PC-9 (cell line): Measurements from ENCODE around the gene LMOD1. TPM values are rescaled to one million over a fixed set of nuclear protein-coding genes. Genes with fewer than 3 reads are reported as not detected.

ENCODE experiments used
- BruUV-seq: library from RNA; stranded (reverse); fragments of 400-500 nt; replicated peaks from 2 replicates; lab custom pipeline; 2021; lab: Mats Ljungman, UMichigan
- CTCF ChIA-PET: fragments of 300-600 bp; sonication (Branson Sonifier 250); formaldehyde crosslinking; loops from one replicate; lab custom pipeline; 2022; ENCODE audit warnings: antibody characterized with exemption; lab: Charles Lee
- POLR2A ChIA-PET: fragments of 300-600 bp; sonication (Branson Sonifier 250); formaldehyde crosslinking; loops from one replicate; lab custom pipeline; 2022; ENCODE audit warnings: antibody characterized with exemption; ENCODE audit not compliant: unreplicated experiment; lab: Charles Lee
- DNase-seq, 2 experiments: peaks; one replicate each; pipeline versions ENCODE4 v3.0.0 to v3.0.0-alpha.2; 2015 to 2022; ENCODE audit warnings: mixed read lengths in 1 of 2
- H2AFZ ChIP-seq: fragments of 200-600 bp; sonication (generic); 2 replicates; pipeline ENCODE4 v1.8.1; 2017; ENCODE audit warnings: antibody characterized with exemption
- H3F3A ChIP-seq: fragments of 200-600 bp; sonication (generic); 2 replicates; pipeline ENCODE4 v1.8.1; 2017; ENCODE audit warnings: antibody characterized with exemption, mild to moderate bottlenecking, low read depth; ENCODE audit not compliant: insufficient read depth
- H3K27ac ChIP-seq: fragments of 200-600 bp; sonication (generic); 2 replicates; pipeline ENCODE4 v1.6.1; 2016; ENCODE audit warnings: mixed run types
- H3K27me3 ChIP-seq: fragments of 200-600 bp; sonication (generic); 2 replicates; pipeline ENCODE4 v1.6.1; 2016; ENCODE audit warnings: low read depth, mixed run types; ENCODE audit not compliant: insufficient read depth
- H3K36me3 ChIP-seq: fragments of 200-600 bp; sonication (generic); 2 replicates; pipeline ENCODE4 v1.6.1; 2016; ENCODE audit warnings: low read depth, mixed run types
- H3K4me1 ChIP-seq: fragments of 200-600 bp; sonication (generic); replicated peaks from 2 replicates; pipeline ENCODE4 v1.6.1; 2016; ENCODE audit warnings: mixed run types; ENCODE audit not compliant: insufficient read depth
- H3K4me2 ChIP-seq: fragments of 200-600 bp; sonication (generic); 2 replicates; pipeline ENCODE4 v1.6.1; 2017; ENCODE audit warnings: mixed run types
- H3K4me3 ChIP-seq: fragments of 200-600 bp; sonication (generic); 2 replicates; pipeline ENCODE4 v1.6.1; 2016; ENCODE audit warnings: mixed run types
- H3K79me2 ChIP-seq: fragments of 200-600 bp; sonication (generic); 2 replicates; pipeline ENCODE4 v1.6.1; 2017; ENCODE audit warnings: low read depth, mixed run types
- H3K9me2 ChIP-seq: fragments of 200-600 bp; sonication (generic); 2 replicates; pipeline ENCODE4 v1.8.1; 2017; ENCODE audit warnings: mild to moderate bottlenecking; ENCODE audit not compliant: insufficient read depth
- H3K9me3 ChIP-seq: fragments of 200-600 bp; sonication (generic); 2 replicates; pipeline ENCODE4 v1.8.1; 2016; ENCODE audit warnings: low read depth; ENCODE audit not compliant: insufficient read depth
- H4K20me1 ChIP-seq: fragments of 200-600 bp; sonication (generic); 2 replicates; pipeline ENCODE4 v1.8.1; 2017; ENCODE audit not compliant: insufficient read depth
- CTCF ChIP-seq: fragments of 200-600 bp; sonication (generic); conservative IDR thresholded peaks from 2 replicates; pipeline ENCODE4 v1.6.1; 2017; ENCODE audit warnings: mixed run types, antibody characterized with exemption, mild to moderate bottlenecking, moderate library complexity
- EZH2 ChIP-seq: fragments of 200-600 bp; sonication (generic); IDR thresholded peaks from 2 replicates; pipeline ENCODE4 v1.8.0; 2017; ENCODE audit warnings: antibody characterized with exemption, low read depth
- intact Hi-C: fragments of 100-400 bp; cut with micrococcal nuclease; formaldehyde crosslinking; loops from one replicate; pipeline ENCODE4 v1.10.0; 2022; ENCODE audit not compliant: unreplicated experiment
- total RNA-seq: library from RNA; stranded (reverse); gene quantifications from 2 replicates; pipeline ENCODE4 v1.2.3, GENCODE V29; 2021

The LMOD1 gene
- total RNA-seq, 1 experiment from 2014 or later: 0.74 TPM

DNA sequence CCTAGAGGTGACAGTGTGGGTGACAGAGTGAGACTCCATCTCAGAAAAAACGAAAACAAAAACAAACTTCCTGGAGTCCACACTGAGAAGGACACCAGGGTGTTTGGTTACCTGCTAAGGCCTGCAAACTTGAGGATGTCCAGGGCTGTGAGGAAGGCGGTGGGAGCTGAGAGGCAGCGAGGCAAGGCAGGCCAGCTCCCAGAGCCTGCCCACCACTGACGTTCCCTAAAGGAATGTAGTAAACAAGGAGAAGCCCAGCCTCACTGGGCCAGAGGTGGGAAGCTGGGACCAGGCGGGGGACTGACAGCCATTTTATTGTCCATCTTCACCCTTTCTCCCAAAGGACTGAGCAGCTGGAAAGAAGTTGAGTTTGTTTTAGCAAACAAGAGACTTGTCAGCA lies 33.5 kb downstream of the LMOD1 start:
- Histone ChIP-seq H3F3A (peaks cover 17% of the 10 kb centered on the region; the same call in 1 of the 2 replicates), H2AFZ (no peak overlapping the region), H3K4me1 (peaks cover 27% of the 10 kb centered on the region), H3K27me3 (no peaks in the 10 kb centered on the region), H3K79me2 (no peaks in the 10 kb centered on the region), H3K27ac (no peak overlapping the region), H4K20me1 (no peaks in the 10 kb centered on the region), H3K9me2 (no peaks in the 10 kb centered on the region), H3K9me3 (no peaks in the 10 kb centered on the region), H3K4me2 (no peak overlapping the region), H3K4me3 (no peak overlapping the region), H3K36me3 (no peaks in the 10 kb centered on the region)
- intact Hi-C loops: no loop called here
- no TSS peak for BruUV-seq
- POLR2A ChIA-PET: interaction anchor here (0.6 to 0.7 kb wide), 2 partner anchors 28 to 429 kb away, joined by 4 to 9 read pairs; no protein-coding TSS in a partner anchor
- peak; percentile 25 to 40 for DNase-seq
- CTCF ChIA-PET: interaction anchor here (0.6 to 1.2 kb wide), 3 partner anchors 28 to 56 kb away, joined by 3 to 5 read pairs (median 4); no protein-coding TSS in a partner anchor
- TF ChIP-seq CTCF (no peak), EZH2 (no peak)

DNA sequence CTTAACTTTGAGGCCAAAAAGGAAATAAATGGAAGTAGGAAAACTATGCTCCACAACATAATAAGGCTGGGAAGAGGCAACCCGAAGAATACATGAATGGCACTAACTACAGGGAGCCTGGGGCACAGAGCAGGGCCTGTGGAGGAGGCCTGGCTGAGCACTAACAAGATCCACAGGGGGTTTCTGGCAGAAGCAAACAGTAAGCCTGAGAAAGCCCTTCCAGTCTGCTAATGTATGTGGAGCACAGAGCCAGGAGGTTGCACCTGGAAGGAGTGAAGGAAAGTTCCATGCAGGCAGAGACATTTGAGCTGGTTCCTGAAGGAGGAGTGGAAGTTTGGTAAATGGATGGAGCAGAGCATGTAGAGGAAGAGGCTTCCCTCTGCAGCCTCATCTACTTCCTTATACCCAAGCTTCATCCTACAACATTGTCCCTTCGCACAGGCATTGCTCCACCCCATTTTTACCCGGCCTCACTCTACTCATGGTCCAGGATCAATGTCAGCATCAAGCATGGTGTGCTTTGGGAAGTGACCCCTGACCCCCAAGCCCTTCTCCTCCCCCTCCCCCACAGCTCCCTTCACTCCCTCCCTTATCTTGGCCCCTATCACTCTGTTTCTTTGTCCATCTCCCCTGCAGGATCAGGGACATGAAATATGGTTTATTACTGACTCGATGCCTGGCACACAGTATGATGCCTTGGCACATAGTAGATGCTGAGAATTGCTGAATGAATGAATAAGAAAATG lies 34.3 kb downstream of the LMOD1 start:
- H3F3A ChIP-seq: peaks cover 9% of the 10 kb centered on the region; the same call in 1 of the 2 replicates
- no peak overlapping the region for H3K4me3 ChIP-seq
- H3K4me1 ChIP-seq: peaks cover 18% of the 10 kb centered on the region
- ChIA-PET CTCF (interaction anchor here (0.6 kb wide), 1 partner anchor 12 kb away, joined by 6 read pairs; no protein-coding TSS in a partner anchor), POLR2A (interaction anchor here (0.6 to 0.7 kb wide), 2 partner anchors 119 to 430 kb away, joined by 3 to 9 read pairs; no protein-coding TSS in a partner anchor)
- H3K36me3 ChIP-seq: no peaks in the 10 kb centered on the region
- H3K27ac ChIP-seq: no peak overlapping the region
- H3K9me2 ChIP-seq: no peaks in the 10 kb centered on the region
- no peaks in the 10 kb centered on the region for H3K79me2 ChIP-seq
- no peak overlapping the region for H3K4me2 ChIP-seq
- no peak overlapping the region for H2AFZ ChIP-seq
- no peaks in the 10 kb centered on the region for H3K27me3 ChIP-seq
- no peak for TF ChIP-seq EZH2
- TF ChIP-seq CTCF: no peak
- intact Hi-C loops: no loop called here
- DNase-seq: no peak
- BruUV-seq: no TSS peak
- H4K20me1 ChIP-seq: no peaks in the 10 kb centered on the region
- H3K9me3 ChIP-seq: no peaks in the 10 kb centered on the region

DNA sequence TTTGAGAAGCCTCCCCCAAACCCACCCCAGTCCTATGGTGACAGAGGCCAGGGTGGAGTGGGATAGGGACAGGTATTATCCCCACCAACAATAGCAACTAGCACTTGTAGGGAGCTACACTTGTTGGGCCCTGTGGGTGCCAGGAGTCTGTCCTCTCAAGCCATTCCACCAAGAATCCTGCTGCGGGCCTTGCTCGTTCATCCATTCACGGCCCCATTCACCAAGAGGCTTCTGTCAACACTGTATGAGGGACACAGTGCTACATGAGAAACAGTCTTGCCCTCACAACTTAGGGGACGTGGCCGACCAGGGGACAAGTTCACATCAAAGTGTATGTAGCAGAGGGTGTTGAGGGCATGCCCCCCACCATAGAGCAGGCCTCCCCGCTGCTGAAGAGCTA lies 38.7 kb downstream of the LMOD1 start:
- H3K9me2 ChIP-seq: no peaks in the 10 kb centered on the region
- no peak for TF ChIP-seq EZH2
- no peak for TF ChIP-seq CTCF
- BruUV-seq: no TSS peak
- H3K79me2 ChIP-seq: no peaks in the 10 kb centered on the region
- peaks cover under 1% of the 10 kb centered on the region; the same call in 1 of the 2 replicates for H3K4me1 ChIP-seq
- ChIA-PET CTCF (no interaction called here), POLR2A (no interaction called here)
- no peak overlapping the region for H3K27ac ChIP-seq
- DNase-seq: no peak
- no peaks in the 10 kb centered on the region for H3K36me3 ChIP-seq
- H3K27me3 ChIP-seq: no peaks in the 10 kb centered on the region
- H3F3A ChIP-seq: no peaks in the 10 kb centered on the region
- H3K4me2 ChIP-seq: no peak overlapping the region
- H4K20me1 ChIP-seq: no peaks in the 10 kb centered on the region
- no peaks in the 10 kb centered on the region for H3K9me3 ChIP-seq
- intact Hi-C loops: no loop called here
- no peak overlapping the region for H3K4me3 ChIP-seq
- no peak overlapping the region for H2AFZ ChIP-seq
